ENCODE results near the gene ABRAXAS1.
"Not testable (repeated sequence)": the region's sequence is repeated elsewhere in the genome, so short reads cannot be mapped to it uniquely, and the experiment has no call there.

Gene ABRAXAS1

DNA sequence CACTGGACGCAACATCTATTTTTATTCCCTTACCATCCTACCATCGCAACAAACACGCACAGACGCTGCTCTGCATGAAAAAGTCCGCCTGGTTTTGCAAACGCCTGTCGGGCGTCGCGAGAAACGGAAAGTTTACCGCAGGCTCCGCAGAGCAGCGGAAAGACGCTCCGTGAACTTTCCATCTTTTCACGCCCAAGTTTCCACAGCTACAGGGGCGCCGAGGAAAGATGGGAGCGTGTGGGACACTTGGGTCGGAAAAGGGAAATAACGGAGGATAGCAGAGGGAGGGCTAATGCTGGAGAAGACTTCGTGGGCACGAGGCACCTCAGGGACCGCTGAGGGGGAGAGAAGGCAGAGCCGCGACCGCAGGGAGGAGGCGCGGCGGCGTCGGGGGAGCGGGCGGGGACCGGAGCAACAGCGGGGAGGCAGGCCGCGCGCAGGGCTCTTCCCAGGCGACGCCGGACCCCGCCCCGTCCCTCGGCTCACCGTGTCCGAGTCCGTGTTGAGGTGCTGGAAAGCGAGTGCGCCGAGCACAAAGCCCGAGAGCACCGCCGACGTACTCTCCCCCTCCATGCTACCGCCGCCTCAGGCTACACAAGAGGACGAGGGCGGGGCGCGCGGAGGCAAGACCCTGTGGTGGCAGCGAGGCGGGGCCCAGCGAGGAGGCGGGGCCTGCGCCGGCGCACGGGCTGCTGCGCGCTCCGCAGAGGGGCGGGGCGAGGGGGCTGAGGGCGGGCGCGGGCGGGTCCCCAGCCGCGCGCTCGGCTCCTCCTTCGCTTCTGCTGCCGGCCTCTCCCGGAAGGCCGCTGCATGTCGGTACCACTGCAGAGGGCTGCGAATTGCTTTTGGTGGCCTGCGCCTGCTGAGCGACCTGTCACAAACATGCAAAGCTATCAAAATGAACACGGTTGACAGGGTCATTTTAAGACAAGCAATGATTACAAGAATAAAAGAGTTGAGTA lies at the start of gene ABRAXAS1:
ABRAXAS1 (minus strand) TSS at position 601 of the 962 bp plus-strand sequence; CDS start at position 573, 28 bp downstream.
- no peak for TF ChIP-seq Cebpa-rat (IDR thresholded peaks at IDR 0.05)
- peaks cover 28% of the 10 kb centered on the region for H3K4me1 ChIP-seq
- peak within 1 kb of the TSS; percentile 85 for H3K9ac ChIP-seq
- H3K27me3 ChIP-seq, result no peaks in the 10 kb centered on the region
- H3K36me3 ChIP-seq, result peaks cover 18% of the 10 kb centered on the region
- H3K9me3 ChIP-seq, result no peaks in the 10 kb centered on the region
- peak within 1 kb of the TSS; percentile 79 for H3K4me3 ChIP-seq
- peak within 1 kb of the TSS; percentile 87 for H3K27ac ChIP-seq
- H3K4me2 ChIP-seq, result peak within 1 kb of the TSS; percentile 90
- H4K20me1 ChIP-seq, result no peaks in the 10 kb centered on the region

GRCh38 chr4:83527671-83528070 lies 42.8 kb upstream of the ABRAXAS1 start:
- Histone ChIP-seq H3K4me2 (no peak overlapping the region), H3K27ac (no peak overlapping the region), H3K4me3 (no peak overlapping the region), H3K9me3 (peaks cover 33% of the 10 kb centered on the region), H3K27me3 (no peaks in the 10 kb centered on the region), H4K20me1 (no peaks in the 10 kb centered on the region), H3K4me1 (no peaks in the 10 kb centered on the region), H3K9ac (no peak overlapping the region), H3K36me3 (no peaks in the 10 kb centered on the region)
- no peak for TF ChIP-seq Cebpa-rat (IDR thresholded peaks at IDR 0.05)

DNA sequence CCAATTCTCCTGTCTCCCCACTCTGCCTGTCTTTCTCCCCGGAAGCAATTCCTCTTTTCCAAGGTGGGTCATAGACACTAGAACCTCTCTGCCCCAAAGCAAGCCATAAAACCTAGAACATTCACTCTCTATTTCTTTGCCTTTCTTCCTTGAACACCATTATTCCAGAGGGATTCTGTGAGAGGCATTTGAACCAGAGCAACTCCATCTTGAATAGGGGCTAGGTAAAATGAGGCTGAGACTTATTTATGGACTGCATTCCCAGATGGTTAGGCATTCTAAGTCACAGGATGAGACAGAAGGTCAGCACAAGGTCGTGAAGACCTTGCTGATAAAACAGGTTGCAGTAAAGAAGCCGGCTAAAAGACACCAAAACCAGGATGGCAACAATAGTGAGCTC lies 37.3 kb upstream of the ABRAXAS1 start:
- Histone ChIP-seq H3K4me1 (no peaks in the 10 kb centered on the region), H3K27ac (no peak overlapping the region), H3K4me2 (no peak overlapping the region), H4K20me1 (no peaks in the 10 kb centered on the region), H3K27me3 (no peaks in the 10 kb centered on the region), H3K4me3 (no peak overlapping the region), H3K9ac (no peak overlapping the region), H3K36me3 (no peaks in the 10 kb centered on the region), H3K9me3 (peaks cover 26% of the 10 kb centered on the region)
- TF ChIP-seq Cebpa-rat (IDR thresholded peaks at IDR 0.05), result no peak

DNA sequence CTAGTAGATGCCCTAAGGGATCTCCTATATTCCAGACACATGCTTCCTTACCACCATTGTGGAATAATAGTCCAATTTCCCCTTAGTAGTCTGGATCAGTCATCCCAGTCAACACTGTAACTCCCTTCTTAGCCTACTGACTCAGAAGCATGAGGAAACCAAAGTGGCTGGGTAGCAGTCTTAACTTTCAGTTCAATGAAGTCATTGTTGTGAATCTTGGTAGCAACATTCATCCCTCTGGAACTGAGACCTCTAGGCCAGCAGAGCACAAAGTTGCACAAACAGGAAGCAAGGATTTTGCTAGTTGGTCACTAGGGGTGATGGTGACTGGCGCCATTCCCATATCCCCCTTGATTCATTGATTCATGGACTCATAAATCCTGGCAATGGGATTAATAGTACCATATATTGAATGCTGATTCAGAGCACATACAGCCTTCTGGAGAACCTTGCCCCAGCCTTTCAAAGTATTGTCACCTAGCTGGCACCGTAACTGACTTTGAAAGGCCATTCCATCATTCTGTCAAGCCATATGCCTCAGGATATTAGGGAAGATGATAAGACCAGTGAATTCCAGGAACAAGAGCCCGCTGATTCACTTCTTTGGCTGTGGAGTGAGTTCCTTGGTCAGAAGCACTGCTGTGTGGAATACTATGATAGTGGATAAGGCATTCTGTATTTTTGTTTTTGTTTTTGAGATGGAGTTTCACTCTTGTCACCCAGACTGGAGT lies 31.3 kb upstream of the ABRAXAS1 start:
- Histone ChIP-seq H3K4me2 (no peak overlapping the region), H3K9me3 (no peaks in the 10 kb centered on the region), H3K4me3 (no peak overlapping the region), H4K20me1 (no peaks in the 10 kb centered on the region), H3K27me3 (no peaks in the 10 kb centered on the region), H3K9ac (no peak overlapping the region), H3K36me3 (no peaks in the 10 kb centered on the region), H3K4me1 (no peaks in the 10 kb centered on the region), H3K27ac (no peak overlapping the region)
- TF ChIP-seq Cebpa-rat (IDR thresholded peaks at IDR 0.05), result no peak

DNA sequence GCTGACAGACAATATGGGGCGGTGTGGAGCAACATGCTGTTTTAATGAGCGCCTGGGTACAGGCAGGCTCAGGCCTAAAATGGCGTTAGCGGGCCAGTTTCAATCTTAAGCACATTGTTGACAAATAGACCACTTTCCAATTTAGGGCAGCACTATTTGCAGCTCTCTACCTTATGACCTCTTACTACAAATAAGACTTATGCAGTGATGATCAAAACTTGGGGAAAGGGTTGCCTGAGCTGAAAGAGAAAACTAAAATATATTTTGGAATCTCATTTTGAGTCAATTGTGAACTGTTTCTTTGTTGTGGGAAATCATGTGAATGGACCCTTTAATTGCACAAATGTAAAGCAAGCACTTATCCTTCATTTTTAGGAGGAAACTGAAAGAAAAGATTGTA lies 25.5 kb upstream of the ABRAXAS1 start:
- Histone ChIP-seq H3K4me3 (no peak overlapping the region), H3K27ac (no peak overlapping the region), H3K4me2 (no peak overlapping the region), H3K27me3 (no peaks in the 10 kb centered on the region), H3K9me3 (no peaks in the 10 kb centered on the region), H4K20me1 (no peaks in the 10 kb centered on the region), H3K36me3 (no peaks in the 10 kb centered on the region), H3K4me1 (no peaks in the 10 kb centered on the region), H3K9ac (no peak overlapping the region)
- no peak for TF ChIP-seq Cebpa-rat (IDR thresholded peaks at IDR 0.05)

DNA sequence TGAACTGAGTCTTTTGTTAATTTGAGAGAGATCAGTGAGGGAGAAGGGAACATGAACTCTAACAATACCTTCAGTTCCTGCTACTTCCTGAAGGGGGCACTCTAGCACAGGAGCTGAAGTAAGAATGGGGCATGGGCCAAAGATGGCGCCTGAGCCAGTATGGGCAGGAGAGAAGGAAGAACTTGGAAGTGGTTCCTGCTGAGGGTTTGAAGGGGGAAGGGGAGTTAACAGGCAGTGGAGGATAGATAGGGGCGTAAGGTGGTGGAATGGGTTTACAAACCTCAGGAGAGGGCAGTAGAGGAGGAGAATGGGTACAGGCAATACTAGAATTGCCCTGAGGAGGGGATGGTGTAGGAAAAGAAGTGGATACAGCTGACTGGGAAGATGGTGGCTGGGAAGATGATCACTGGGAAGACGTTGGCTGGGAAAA lies 24.3 kb upstream of the ABRAXAS1 start:
- H3K4me2 ChIP-seq, H3K27ac ChIP-seq, H3K9me3 ChIP-seq: not testable (repeated sequence)

DNA sequence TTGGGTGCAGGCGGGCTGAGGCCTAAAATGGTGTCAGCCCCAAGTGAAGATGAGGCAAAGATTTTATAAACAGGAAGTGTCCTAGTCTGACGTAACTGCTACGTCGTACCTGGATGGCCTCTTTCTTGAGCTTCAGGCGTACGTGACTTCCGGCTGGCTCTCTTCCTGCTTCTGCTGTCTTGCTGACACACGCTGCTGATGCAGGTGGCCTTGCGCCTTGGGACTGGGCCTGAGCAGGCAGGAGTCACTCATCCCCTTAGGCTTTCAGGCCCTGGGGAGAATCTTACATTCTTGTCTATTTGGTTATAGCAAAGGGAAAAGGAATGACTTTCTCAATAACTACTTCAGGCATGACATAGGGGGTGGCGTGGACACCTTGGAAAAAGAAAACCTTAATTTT lies 20.1 kb upstream of the ABRAXAS1 start:
- Histone ChIP-seq H3K27me3 (no peaks in the 10 kb centered on the region), H3K9me3 (no peaks in the 10 kb centered on the region), H4K20me1 (no peaks in the 10 kb centered on the region), H3K4me2 (no peak overlapping the region), H3K27ac (no peak overlapping the region), H3K36me3 (no peaks in the 10 kb centered on the region), H3K4me1 (no peaks in the 10 kb centered on the region), H3K4me3 (no peak overlapping the region), H3K9ac (no peak overlapping the region)
- TF ChIP-seq Cebpa-rat (IDR thresholded peaks at IDR 0.05), result no peak

More for the DNA sequence above, 24.3 kb upstream of the ABRAXAS1 start:
- H3K27me3 ChIP-seq, H4K20me1 ChIP-seq, H3K36me3 ChIP-seq, H3K9ac ChIP-seq, H3K4me1 ChIP-seq, H3K4me3 ChIP-seq: not testable (repeated sequence)

- Histone ChIP-seq H3K4me3 (no peak overlapping the region), H3K36me3 (no peaks in the 10 kb centered on the region), H3K27ac (no peak overlapping the region), H3K9ac (no peak overlapping the region), H4K20me1 (no peaks in the 10 kb centered on the region), H3K9me3 (no peaks in the 10 kb centered on the region), H3K4me1 (no peaks in the 10 kb centered on the region), H3K27me3 (no peaks in the 10 kb centered on the region), H3K4me2 (no peak overlapping the region)
- no peak for TF ChIP-seq Cebpa-rat (IDR thresholded peaks at IDR 0.05)
These were observed 19.6 kb upstream of the ABRAXAS1 start for GRCh38 chr4:83504503-83504902.

DNA sequence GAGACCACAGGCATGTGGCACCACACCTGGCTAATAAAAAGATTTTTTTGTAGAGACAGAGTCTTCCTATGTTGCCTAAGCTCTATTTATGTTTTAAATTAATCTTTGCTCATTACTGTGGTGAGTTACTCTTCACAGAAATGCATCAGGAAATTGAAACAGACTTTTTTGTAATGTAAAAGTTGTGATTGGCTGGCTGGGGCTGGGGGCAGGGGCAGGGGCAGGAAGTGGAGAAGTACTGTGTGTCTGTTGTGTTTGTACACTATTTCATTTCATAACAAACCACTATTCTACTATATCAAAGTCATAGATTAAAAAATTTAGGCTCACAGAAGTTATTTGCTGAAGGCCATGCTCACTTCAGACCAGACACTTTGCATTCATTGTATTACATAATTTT lies 19.1 kb upstream of the ABRAXAS1 start:
- Histone ChIP-seq H3K27me3 (no peaks in the 10 kb centered on the region), H3K9me3 (no peaks in the 10 kb centered on the region), H3K4me1 (no peaks in the 10 kb centered on the region), H3K4me3 (no peak overlapping the region), H3K27ac (no peak overlapping the region), H3K36me3 (no peaks in the 10 kb centered on the region), H4K20me1 (no peaks in the 10 kb centered on the region), H3K9ac (no peak overlapping the region), H3K4me2 (no peak overlapping the region)
- TF ChIP-seq Cebpa-rat (IDR thresholded peaks at IDR 0.05), result no peak

DNA sequence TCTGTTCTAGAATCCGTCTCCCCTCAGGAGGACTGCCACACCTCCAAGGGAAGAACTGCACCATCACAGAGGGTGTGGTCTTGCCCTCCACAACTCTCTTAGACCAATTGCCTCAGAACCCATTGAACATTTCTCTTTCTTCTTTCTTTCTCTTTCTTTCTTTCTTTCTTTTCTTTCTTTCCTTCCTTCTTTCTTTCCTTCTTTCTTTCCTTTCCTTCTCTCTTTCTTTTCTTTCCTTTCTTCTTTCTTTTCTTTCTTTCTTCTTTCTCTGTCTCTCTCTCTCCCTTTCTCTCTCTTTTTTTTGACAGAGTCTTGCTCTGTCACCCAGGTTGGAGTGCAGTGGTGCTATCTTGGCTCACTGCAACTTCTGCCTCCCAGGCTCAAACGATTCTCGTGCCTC lies 16.8 kb upstream of the ABRAXAS1 start:
- not testable (repeated sequence) for H3K27me3 ChIP-seq, H3K4me2 ChIP-seq, H3K9me3 ChIP-seq, H3K36me3 ChIP-seq, H3K4me3 ChIP-seq, H3K4me1 ChIP-seq, H3K27ac ChIP-seq, H3K9ac ChIP-seq, H4K20me1 ChIP-seq
